Neural cell (in vitro differentiated cells): Measurements from ENCODE around the gene KIF18B.

ENCODE experiments used
- CTCF ChIP-seq: fragments of 450-650 bp; IDR thresholded peaks from 2 replicates; pipeline ENCODE4 v1.5.1; 2014; ENCODE audit warnings: antibody characterized with exemption, mild to moderate bottlenecking, moderate library complexity; ENCODE audit not compliant: poor library complexity, severe bottlenecking
- EZH2 ChIP-seq: fragments of 200-600, 300-800 bp; shearing (Covaris generic), sonication (generic); IDR thresholded peaks from 2 replicates; pipeline ENCODE4 v1.6.1; 2014; ENCODE audit warnings: antibody characterized with exemption, low read length, borderline replicate concordance, mild to moderate bottlenecking; ENCODE audit not compliant: insufficient read depth, poor library complexity, severe bottlenecking
- POLR2AphosphoS5 ChIP-seq: IDR thresholded peaks from 2 replicates; pipeline ENCODE4 v1.6.1; 2012
- RAD21 ChIP-seq: fragments of 450-650 bp; conservative IDR thresholded peaks from 2 replicates; pipeline ENCODE4 v1.6.1; 2014; ENCODE audit warnings: antibody characterized with exemption, mild to moderate bottlenecking, moderate library complexity

DNA sequence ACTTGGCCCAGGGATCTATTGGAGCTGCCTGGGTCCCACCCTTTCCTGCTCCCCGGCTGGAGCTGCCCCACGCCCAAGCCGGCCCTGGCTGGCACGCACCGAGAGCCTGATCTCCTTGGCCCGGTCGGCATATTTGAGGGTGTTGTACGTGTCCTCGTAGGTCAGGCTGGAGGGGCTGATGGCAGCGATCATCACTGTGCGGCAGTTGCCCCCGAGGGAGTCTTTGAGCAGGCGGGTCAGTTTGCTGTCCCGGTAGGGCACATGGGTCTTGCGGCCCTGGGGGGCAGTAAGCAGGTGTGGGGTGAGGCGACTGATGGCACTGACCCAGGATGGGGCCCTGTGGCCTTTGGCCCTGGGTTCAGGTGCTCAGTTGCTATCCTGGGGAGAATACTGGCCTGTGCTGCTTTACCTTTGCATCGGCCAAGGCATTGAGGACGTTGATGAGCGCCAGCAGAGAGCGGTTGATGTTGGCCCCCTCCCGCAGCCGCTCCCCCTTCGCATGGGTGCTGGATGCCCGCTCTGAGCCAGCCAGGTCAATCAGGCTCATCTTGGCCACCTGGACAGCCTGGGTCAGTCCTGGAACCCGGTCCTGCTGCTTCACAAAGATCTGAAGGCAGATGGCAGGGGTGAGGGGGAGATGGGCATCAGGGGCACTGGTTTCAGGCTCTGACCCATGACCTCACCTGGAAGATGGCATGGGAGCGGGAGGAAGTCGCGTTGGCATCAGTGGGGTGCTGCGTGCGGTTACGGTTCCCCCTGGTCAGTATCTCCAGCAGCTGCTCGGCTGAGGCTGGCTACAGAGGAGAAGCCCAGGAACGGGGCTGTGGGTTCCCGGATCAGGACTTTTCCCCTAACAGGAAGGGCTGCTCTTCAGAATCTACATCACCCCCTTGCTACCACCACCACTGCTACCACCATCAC is 13.5 kb downstream of the KIF18B start:
- no peak for TF ChIP-seq EZH2
- TF ChIP-seq CTCF, result no peak
- no peak for TF ChIP-seq POLR2AphosphoS5
- no peak for TF ChIP-seq RAD21
